Inferior parietal cortex (tissue), 1 donor: ENCODE measurements around the gene CUX1.

ENCODE experiments used
- DNase-seq: peaks from one replicate; pipeline ENCODE4 v3.0.0-alpha.2; 2016; ENCODE audit errors: extremely low spot score

CUX1 gene

DNA sequence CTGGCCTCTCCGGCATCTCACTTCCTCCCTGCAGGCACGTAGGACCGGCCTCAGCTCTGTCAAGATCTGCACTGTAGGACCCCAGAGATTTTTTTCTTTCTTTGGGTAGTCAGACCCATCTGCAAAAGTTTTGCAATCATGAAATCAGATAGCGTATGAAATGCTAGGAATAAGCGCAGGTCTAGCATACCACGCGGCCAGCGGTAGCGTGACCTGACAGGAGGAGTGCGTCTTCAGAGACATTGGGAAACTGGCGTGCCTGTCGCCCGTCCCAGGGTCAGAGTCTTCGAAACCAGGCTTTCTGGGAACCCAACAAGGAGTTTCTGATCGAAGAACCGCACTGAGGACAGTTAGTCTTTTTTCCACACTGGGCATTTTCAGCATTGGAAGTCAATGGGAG is 368.4 kb downstream of the CUX1 start:
- no peak for DNase-seq

DNA sequence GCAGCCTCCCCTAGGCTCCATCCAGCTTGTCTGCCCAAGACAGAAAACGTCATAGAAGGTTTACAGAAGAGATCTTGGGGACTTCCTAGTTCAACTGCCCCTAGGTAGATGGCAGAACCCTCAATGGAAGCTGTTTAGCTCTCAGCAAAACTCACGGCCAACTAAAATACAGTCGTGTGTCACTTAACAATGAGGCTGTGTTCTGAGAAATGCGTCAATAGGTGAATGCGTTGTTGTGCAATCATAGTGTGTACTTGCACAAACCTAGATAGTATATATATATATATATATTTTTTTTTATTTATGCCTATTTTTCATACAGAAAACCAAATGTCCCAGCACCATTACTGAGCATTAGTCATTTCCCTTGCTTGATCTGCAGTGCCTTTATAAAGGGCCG is 368.9 kb downstream of the CUX1 start:
- no peak for DNase-seq

DNA sequence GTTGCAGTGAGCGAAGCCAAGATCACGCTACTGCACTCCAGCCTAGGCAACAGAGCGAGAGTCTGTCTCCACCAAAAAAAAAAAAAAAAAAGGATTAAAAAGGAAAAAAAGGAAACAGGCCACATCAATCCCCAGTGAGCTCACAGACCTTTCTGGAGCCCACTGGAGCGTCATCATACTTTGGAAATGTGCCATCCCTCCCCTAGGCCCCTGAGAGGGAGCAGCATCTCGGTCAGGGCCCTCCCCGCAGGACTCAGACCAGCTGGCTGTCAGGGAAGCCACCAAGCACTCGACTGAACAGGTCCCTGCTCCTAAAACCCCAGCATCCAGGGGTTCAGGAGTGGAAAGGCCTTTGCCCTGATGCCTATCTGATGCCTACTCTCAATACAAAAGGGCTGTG is 371.3 kb downstream of the CUX1 start:
- no peak for DNase-seq

DNA sequence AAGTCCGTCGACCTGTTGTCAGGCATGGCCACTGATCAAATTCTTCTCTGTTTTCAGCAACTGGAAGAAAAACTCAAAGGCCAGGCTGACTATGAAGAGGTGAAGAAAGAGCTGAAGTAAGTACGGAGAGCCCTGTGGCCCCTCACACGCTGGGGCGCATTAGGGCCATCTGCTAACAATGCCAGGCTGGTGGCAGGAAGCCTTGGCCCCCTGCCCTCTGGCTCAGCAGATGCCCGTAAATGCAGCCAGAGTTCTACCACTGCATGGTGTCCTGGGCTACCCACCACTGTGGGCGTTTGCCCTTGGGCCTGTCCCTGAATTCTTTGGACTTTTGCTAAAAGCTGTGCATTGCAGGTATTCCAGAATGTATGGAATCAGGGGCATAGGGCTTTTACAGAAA is 372.3 kb downstream of the CUX1 start:
- no peak for DNase-seq

DNA sequence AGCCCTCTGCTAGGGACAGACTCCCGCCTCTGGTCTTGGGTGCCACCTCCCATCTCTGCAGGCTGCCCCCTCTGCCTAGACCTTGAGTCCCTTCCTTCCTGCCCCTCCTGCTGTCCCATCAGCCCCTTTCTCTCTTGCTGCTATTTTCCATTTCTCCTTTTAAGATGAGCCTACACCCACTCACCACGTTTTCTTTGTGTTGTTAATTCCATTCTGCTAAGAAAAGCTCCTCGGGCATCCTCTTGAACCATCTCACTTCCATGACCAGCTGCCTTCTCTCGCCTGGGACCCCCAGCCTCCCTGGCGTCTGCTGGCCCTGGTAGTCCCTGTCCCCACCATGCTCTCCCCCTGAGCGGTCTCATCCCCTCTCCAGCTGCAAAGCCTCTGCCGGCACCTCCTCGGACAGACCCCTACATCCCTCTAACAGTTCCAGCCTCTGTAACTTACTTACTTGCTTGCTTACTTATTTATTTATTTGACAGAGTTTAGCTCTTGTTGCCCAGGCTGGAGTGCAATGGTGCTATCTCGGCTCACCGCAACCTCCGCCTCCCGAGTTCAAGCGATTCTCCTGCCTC is 373.4 kb downstream of the CUX1 start:
- DNase-seq, result no peak

DNA sequence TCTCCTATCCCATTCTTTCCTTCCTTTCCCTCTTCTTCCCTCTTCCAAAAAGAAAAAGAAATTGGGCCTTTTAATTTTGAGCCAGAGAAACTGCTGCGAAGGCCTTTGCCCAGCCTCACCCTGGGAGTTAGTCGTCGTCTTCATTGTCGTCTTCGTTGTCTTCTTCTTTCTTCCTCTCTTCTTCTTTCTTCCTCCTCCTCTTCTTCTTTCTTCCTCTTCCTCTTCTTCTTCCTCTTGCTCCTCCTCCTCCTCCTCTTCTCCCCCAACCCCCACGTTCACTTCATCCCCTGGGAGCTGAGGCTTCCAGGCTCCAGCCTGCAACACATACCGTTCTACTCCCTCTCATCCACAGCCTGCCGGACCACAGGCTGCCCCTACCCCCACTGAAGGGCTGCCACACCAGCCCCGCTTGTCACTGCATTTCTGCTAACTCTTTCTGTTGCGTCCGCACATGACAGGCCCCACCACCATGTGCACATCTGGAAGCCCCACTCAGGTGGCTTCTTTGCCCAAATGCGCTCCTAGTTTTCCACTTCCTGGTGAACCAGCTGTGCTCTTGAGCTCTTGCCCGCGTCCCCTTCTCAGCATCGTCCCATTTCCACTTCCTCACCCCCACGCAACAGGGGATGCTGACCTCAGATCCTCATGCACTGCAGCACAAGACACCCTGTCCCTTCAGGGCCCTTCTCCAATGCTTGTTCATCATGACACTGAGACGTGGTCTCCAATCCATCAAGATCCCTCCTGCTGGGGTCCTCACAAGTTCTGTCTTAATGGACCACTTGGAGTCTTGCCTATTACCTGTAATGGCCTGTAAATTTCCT is 374.3 kb downstream of the CUX1 start:
- no peak for DNase-seq

DNA sequence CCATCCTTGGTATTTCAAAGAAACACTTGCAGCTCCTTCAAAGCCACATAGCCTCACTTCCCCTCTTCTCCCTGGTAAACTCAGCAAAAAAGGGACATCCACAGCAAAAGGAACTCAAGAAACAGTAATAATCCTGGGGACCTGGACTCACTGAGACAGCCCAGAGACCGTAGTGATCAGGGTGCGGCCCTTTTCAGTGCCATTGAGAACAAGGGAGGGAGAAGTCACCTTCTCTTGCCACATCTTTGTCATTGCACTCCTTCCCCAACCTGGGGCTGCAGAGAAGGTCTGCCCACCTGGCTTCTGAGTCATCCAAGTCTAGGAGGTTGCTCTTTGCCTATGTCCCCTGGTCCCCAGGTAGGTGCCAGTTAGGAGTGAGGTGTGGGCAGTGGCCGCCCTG is 375.4 kb downstream of the CUX1 start:
- DNase-seq, result no peak

DNA sequence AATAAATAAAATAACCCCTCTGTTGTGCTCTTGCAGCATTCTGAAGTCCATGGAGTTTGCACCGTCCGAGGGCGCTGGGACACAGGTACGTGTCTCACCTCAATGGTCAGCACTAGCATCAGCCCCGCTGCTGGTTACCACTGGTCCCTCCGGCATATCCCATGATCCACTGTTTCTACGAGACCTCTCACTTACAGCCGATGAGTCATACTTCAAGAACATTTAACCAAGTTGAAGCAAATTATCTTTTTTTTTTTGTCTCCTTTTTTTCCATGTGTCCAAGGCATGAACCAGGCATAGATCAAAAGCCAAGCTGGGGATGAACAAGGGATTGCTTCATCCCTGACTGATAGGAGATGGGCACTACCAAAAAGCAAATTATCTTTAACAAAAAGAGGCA is 376.4 kb downstream of the CUX1 start:
- DNase-seq, result no peak

DNA sequence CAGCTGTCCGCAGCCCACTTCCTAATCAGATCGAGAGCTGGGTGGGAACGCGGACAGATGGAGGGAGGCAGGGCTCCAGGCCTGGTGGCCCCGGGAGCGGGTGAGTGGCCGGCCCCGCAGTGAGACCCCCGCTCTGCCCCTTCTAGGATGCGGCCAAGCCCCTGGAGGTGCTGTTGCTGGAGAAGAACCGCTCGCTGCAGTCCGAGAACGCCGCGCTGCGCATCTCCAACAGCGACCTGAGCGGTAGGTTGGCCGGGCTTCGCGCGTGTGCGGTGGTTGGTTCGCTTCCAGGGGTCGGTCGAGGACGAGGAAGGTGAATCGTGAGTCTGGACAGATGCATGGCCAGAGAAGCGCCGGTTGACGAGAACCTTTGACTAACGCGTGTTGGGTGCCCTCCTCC is 377.9 kb downstream of the CUX1 start:
- no peak for DNase-seq

DNA sequence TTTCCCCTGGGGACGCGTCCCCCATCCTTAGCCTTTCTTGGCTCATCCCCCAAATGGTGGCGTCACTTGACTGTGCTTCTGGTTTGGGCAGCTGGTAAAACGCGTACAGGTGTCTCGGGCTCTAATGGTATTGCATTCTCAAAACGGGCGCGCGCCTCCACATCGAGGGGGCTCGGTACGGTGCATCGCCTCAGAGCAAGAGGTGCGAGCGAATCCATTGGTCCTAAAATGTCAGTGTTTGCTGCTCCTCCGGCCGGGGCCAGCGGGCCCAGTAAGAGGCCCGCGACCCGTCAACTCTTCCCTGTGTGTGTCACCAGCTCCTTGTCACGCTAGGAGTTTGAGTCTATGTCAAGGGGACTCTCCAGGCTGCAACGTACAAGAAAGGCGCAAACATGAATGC is 378.6 kb downstream of the CUX1 start:
- no peak for DNase-seq

DNA sequence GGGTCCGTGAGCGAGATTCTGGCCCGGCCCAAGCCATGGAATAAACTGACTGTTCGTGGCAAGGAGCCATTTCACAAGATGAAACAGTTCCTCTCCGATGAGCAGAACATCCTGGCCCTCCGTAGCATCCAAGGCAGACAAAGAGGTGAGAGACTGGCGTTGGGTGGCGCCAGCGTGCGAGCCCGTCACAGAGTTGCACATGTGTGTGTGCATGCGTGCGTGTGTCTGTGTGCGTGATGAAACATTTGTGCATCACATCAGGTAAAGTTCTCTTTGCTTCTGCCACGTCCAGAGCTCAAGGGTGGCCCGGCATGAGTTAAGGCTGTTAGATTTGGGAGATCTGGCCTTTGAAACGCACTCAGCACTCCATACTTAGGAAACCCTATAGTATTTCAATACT is 379.7 kb downstream of the CUX1 start:
- DNase-seq, result no peak

DNA sequence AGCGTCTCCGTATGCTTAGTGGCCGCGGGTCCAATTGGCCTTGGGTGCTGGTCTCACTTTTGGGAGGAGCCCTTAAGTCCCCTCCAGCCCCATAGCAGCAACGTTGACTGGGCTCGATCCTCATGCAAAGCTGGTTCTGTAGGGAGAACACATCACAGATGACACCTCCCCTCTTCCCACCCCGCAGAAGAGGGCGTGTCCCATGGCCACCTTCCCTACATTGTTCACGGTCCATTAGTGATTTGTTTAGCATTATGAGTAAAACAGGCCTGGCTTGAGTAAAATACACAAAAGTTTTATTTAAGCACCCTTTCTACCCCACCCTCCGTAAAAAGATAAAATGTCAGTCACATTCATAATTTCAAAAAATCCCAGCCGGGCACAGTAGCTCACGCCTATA is 380.2 kb downstream of the CUX1 start:
- no peak for DNase-seq

DNA sequence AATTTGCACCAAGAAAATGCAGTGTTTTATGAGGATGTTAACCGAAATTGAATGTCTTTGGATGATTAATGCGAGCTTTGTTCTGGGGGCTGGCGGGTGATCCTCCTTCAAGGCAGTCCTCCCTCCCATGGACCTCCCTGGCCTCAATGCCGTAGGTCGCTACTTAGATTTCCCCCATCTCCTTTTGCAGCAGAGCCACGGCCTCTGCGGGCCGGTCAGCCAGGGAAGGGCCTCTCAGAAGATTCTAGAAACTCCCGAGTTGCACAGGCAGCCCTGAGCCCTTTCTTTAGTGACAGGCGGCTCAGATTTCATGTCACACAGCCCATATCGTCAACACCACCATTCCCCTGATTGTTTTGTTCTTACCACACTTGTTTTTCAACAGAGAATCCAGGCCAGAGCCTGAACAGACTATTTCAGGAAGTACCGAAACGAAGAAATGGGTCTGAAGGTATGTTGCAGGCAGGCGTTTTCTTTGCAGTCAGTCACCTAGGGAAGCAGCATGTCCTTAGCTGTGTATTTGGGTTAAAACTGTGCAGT is 381.1 kb downstream of the CUX1 start:
- DNase-seq, result no peak

DNA sequence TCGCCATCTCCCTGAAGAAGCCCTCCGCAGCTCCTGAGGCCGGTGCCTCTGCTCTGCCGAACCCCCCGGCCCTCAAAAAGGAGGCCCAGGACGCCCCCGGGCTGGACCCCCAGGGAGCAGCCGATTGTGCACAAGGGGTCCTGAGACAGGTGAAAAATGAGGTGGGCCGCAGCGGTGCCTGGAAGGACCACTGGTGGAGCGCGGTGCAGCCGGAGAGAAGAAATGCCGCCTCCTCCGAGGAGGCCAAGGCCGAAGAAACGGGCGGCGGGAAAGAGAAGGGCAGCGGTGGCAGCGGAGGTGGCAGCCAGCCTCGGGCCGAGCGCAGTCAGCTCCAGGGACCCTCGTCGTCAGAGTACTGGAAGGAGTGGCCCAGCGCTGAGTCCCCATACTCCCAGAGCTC is 384.1 kb downstream of the CUX1 start:
- no peak for DNase-seq

DNA sequence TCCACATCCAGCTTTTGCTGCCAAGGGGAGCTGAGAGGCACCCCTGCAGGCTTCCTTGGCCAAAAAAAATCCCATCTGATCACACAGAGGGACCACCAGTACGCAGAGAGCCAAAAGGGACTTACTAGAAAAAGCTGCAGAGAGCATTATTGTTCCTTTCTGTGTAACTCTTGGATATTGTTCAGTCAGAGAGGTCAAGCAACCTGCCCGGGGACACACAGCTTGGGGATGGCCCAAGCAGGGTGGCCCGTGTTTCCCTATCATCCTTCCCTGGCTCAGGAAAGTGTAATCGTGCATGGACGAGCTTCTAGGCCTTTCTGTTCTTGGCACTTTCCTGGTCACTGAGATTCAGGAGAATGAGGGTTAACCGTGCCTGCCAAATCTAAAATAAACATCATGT is 385.1 kb downstream of the CUX1 start:
- DNase-seq, result no peak

DNA sequence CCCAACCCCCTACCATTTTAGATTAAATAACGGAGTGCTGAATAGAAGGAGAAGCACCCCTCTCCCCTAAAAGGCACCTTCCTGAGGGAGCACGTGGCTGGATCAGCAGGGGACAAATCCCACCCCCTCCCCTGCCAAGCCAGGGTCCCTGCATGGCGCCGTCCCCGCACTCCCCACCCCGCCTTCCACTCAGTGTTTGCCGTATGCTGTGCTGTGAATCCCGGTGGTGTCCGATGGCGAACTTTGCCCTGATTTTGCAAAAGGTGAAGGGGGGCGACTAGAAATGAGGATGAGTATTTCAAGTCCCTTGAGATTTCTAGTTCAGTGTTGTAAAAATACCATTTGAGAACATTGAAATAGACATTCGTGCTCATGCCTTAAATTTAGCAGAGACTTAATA is 385.8 kb downstream of the CUX1 start:
- DNase-seq, result no peak

DNA sequence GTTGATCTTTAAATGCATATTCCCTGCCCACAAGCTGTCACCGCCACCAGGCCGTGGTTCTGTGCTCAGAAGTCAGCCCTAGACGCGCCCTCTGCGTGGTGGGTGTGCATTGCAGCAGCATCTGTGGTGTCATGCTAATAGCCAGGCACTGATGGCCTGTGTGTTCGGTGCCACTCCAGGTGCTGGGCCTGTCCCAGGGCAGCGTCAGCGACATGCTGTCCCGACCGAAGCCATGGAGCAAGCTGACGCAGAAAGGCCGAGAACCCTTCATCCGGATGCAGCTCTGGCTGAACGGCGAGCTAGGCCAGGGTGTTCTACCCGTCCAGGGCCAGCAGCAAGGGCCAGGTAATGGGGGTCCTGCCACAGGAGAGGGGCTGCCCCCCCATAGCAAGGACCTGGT is 386.8 kb downstream of the CUX1 start:
- no peak for DNase-seq

DNA sequence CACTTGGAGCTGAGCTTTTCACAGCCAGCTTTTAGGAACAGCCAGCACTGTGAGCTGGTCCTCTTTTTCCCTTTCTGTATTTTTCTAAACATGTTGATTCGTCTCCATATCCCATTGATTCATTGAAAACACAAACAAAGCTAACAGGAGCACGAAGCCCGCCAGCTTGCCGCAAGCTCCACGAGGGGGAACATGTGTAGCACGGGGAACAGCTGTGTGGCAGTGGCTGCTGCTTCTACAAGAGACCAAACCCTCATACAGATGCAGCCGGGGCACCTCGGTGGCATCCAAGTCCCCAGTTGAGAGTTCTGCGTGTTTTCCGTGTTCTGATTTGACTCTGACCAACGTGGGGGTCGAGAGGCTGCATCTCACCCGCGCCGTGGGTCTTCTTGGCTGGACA is 388.5 kb downstream of the CUX1 start:
- no peak for DNase-seq

DNA sequence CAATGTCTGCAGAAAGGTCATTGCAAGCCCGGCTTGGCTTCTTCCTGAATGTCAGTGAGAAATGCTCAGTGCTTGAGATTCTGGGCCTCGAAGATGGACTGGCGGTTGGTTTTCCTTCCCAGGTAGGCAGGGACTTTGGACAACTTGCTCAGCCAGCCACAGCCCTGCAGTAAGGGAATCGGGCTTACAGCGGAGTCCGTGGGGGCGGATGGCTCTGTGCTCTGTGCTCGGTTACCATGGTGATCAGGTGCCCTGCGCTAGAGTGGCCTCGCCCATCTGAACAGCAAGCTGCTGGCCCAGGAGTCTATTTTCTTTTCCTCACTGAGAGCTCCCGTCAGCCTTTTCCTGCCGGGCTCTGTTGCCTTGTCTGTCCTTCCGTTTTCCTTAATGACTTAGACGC is 391.4 kb downstream of the CUX1 start:
- no peak for DNase-seq

DNA sequence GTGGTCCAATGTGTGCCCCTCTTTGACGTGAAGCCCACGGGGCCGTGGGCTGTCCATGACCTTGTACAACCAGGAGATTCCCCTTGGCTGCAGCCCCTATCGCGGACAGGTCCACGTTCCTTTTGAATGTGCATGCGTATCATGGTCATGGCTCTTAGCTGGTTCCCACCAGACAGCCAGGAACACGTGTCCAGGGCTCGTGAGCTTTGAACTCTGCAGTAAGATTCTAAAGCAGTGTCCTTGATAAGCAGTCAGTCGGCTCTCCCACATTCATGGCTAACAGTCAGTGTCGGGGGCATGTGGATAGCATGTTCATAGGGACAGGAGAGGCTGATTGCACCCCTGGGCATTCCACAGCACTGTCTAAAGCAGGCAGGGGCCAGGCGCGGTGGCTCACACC is 393.4 kb downstream of the CUX1 start:
- no peak for DNase-seq

DNA sequence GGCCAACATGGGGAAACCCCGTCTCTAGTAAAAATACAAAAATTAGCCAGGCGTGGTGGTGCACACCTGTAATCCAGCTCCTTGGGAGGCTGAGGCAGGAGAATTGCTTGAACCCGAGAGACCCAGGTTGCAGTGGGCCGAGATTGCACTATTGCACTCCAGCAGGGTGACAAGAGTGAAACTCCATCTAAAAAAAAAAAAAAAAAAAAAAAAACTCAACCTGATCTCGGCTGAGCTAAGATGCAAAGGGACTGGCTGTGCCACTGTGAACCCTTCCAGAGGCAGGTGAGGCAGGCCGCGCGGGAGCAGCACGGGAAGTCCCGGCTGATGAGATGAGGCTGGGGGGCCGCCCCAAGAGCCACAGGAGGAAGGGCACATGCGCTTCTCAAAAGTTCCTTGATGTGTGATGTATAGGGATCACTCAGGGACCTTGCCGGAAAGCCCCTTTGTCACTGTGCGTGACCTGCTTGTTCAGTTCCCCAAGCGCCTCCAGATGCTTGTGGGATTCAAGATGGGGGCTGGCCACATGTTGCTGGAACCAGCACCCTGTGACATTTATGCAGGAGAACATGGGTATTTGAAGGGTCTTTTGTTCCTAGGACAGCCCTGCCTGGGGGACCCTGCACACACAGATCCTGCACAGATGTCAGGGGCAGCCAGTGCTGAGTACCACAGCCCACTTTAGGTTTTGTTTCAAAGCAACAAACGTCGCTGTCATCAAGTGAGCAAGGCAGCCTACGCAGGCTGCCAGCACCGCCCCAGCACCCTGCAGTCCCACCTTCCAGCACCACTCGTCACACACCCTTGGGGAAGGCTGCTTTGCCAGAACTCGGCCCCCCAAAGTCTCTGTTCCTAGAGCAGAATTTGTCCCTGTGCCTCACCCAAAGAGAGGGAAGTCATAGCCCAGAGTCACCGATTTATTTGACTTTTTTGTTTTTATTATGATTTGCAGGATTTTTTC is 394.4 kb downstream of the CUX1 start:
- no peak for DNase-seq

DNA sequence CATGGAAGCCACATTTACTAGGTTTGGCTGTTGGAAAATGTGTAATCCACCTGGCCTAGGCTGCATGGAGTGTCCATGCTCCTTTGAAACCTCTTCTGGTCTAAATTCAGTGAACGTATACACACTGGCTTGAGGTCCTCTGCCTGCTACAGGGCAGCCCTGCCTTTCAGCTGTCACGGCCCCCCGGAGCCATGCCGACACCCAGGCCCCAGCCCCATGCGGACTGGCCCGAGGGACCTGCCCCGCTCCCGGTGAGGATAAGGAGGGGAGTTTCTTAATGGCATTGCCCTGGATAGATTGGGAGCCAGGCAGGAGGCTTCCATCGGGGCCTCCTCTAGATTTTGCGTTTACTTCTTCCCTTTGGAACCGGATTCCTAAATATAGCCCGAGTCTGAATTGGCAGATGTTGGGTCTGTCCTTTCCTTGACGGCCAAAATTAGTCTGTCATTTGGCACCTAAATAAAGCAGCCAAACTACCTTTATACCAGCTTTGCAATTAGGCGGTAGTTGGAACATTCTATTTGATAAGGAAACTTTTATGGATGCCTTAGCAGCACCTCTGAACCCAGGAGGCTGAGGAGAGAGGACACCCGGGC is 397.1 kb downstream of the CUX1 start:
- DNase-seq, result no peak
